NB4 (cell line): ENCODE data around the gene ANKRD24.

Source experiments
- CTCF ChIP-seq: IDR thresholded peaks from one replicate; pipeline ENCODE4 v1.5.1; 2012; ENCODE audit warnings: low read depth, low read length
- MYC ChIP-seq: IDR thresholded peaks from 2 replicates; pipeline ENCODE4 v1.6.1; 2011; ENCODE audit warnings: low read depth, low read length

GRCh38 chr19:4201798-4202197 lies 19.3 kb downstream of the ANKRD24 start:
- TF ChIP-seq CTCF, result no peak
- TF ChIP-seq MYC, result no peak
